Colonic mucosa (tissue), 4 donors: Measurements from ENCODE around the gene TAS1R2. TPM values are rescaled to one million over a fixed set of nuclear protein-coding genes. Genes with fewer than 3 reads are reported as not detected.

Source experiments
- DNase-seq: peaks from one replicate; pipeline ENCODE4 v3.0.0-alpha.2; 2020
- H3K27ac ChIP-seq: fragments of 200-600 bp; one replicate; pipeline ENCODE4 v1.8.0; 2021
- H3K27me3 ChIP-seq: fragments of 200-600 bp; one replicate; pipeline ENCODE4 v1.8.0; 2021
- H3K36me3 ChIP-seq: fragments of 200-600 bp; one replicate; pipeline ENCODE4 v1.8.0; 2021
- H3K4me1 ChIP-seq: fragments of 200-600 bp; one replicate; pipeline ENCODE4 v1.8.0; 2021; ENCODE audit warnings: mild to moderate bottlenecking
- H3K4me3 ChIP-seq: fragments of 200-600 bp; one replicate; pipeline ENCODE4 v1.8.0; 2021
- H3K9ac ChIP-seq, 2 donors: one replicate each; pipeline ENCODE4 v1.7.0; 2013; ENCODE audit warnings: control low read depth in 2 of 2, low read depth in 2 of 2, low read length in 2 of 2
- H3K9me3 ChIP-seq: fragments of 200-600 bp; one replicate; pipeline ENCODE4 v1.8.0; 2021
- CTCF ChIP-seq: fragments of 200-600 bp; IDR thresholded peaks from one replicate; pipeline ENCODE4 v1.8.0; 2022; ENCODE audit warnings: antibody characterized with exemption, mild to moderate bottlenecking
- intact Hi-C: fragments of 100-400 bp; cut with DNase I; formaldehyde crosslinking; loops from one replicate; pipeline ENCODE4 v1.14.1; 2022
- total RNA-seq, 2 donors: library from RNA; stranded (reverse); fragmentation: NEBNext Ultra II Directional in 1 of 2; extraction: Animal tissue kit (Norgen Biotek cat#: 25700) in 1 of 2; gene quantifications; one replicate each; pipeline ENCODE4 v1.2.1, GENCODE V29; 2021
- donor health status: healthy.
- donor health status: DM: no; HTN: no; CAD: no.
- donor health status: DM: no; HTN: no; CAD: no.

The TAS1R2 gene
- total RNA-seq, 2 donors from 2014 or later: not detected

DNA sequence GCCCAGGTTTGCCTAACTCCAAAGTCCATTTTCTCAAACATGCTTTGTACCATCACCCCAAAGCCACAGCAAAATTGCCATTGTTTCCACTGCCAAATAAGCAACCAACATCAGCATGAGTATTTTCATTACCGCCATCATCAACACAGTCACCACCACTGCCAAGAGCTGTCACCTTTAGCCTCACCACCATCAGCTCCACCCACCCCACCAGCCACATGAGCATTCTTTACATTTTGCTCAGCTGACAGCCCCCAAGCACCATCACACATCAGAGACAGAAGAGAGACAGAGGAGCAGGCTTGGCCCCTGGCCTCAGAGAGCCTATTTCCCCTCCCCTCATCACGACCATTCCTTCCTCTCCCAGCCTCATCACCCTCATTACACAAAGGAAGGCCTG, 42.7 kb downstream of the TAS1R2 start:
- no peak overlapping the region for H3K27ac ChIP-seq
- intact Hi-C loops: no loop called here
- no peak overlapping the region for H3K4me3 ChIP-seq
- H3K36me3 ChIP-seq: no peaks in the 10 kb centered on the region
- no peak overlapping the region for H3K9ac ChIP-seq
- H3K4me1 ChIP-seq: no peaks in the 10 kb centered on the region
- TF ChIP-seq CTCF: no peak
- no peaks in the 10 kb centered on the region for H3K9me3 ChIP-seq
- peaks cover 9% of the 10 kb centered on the region for H3K27me3 ChIP-seq
- no peak for DNase-seq

DNA sequence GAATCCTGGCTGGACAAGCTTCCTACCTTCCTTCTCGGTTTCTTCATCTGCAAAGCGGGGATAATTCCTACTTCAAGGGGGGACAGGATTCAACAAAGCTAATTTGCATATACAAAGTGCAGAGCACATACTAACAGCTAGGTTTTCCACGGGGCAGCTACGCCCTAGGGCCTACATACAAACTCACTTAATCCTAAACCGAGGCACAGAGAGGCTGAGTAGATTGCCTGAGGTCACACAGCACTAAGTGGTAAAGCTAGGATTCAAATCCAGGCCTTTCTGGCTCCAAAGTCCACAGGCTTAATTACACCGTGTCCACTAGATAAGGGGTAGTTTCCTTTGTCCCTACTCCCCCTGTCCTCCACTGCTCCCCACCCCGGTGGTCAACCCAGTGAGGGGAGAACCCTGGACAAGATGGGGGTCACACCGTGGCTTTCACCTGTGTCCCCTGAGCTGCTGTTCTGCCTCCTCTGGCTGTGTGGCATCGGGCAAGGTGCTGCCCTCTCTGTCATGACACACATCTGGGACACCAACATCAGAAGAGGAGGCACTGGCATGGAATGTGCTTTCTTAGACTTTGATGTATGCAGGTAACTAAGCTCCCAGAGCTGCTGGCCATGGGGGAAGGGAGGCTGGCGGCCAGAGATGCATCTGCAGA, 44.5 kb downstream of the TAS1R2 start:
- Histone ChIP-seq H3K36me3 (no peaks in the 10 kb centered on the region), H3K9me3 (no peaks in the 10 kb centered on the region), H3K27ac (no peak overlapping the region), H3K4me1 (no peaks in the 10 kb centered on the region), H3K27me3 (peaks cover 5% of the 10 kb centered on the region), H3K4me3 (no peak overlapping the region), H3K9ac (no peak overlapping the region)
- no peak for TF ChIP-seq CTCF
- intact Hi-C loops: no loop called here
- DNase-seq: no peak

DNA sequence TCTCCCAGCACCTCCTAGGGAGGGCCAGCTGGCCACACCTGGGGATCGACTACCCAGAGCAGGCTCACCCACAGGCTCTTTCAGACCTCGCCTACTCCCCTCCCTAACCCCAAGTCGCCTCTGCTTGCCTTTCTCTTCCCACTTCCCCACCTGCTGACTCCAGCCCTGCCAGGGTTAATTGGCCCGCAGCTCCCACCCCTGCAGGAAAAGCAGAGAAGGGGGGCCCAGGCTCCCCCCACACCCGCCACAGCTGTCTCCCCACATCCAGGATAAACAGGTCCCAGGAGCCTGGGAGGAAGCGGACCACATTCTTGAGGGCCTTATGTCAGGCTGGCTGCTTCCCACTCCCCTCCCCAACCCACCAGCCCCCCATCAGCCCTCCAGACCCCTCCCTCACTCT, 45.0 kb downstream of the TAS1R2 start:
- no peak overlapping the region for H3K4me3 ChIP-seq
- no peaks in the 10 kb centered on the region for H3K9me3 ChIP-seq
- H3K36me3 ChIP-seq: no peaks in the 10 kb centered on the region
- no peak overlapping the region for H3K9ac ChIP-seq
- DNase-seq: no peak
- no peaks in the 10 kb centered on the region for H3K4me1 ChIP-seq
- H3K27me3 ChIP-seq: peaks cover 4% of the 10 kb centered on the region
- TF ChIP-seq CTCF: no peak
- intact Hi-C loops: no loop called here
- H3K27ac ChIP-seq: no peak overlapping the region

DNA sequence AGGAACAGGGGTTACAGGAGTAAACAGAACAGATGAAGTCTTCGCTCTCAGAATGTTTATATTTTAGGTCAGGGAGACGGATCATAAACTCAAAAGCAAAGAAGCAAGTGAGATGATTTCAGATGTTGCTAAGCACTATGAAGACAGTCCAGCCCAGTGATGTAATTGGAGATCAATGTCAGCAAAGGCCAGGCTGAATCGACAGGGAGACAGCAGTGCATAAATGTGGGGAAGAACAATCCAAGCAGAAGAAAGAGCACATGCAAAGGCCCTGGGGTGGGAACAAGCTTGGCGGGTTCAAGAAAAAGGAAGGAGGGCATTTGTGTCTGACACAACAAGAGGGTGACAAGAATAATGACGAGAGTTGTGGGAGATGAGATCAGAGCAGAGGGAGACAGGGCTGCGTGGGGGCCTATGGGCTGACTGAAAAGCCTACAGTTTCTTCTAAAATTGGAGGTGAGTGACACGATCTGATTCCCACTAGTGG, 47.0 kb downstream of the TAS1R2 start:
- no peak overlapping the region for H3K4me3 ChIP-seq
- intact Hi-C loops: no loop called here
- no peaks in the 10 kb centered on the region for H3K4me1 ChIP-seq
- no peak for TF ChIP-seq CTCF
- DNase-seq: no peak
- no peaks in the 10 kb centered on the region for H3K36me3 ChIP-seq
- H3K27ac ChIP-seq: no peak overlapping the region
- no peaks in the 10 kb centered on the region for H3K27me3 ChIP-seq
- H3K9ac ChIP-seq: no peak overlapping the region
- H3K9me3 ChIP-seq: no peaks in the 10 kb centered on the region

GRCh38 chr1:18811733-18812452, 47.6 kb downstream of the TAS1R2 start:
- no peaks in the 10 kb centered on the region for H3K4me1 ChIP-seq
- DNase-seq: no peak
- H3K4me3 ChIP-seq: no peak overlapping the region
- H3K27ac ChIP-seq: no peak overlapping the region
- H3K9me3 ChIP-seq: no peaks in the 10 kb centered on the region
- no peak overlapping the region for H3K9ac ChIP-seq
- no peaks in the 10 kb centered on the region for H3K27me3 ChIP-seq
- H3K36me3 ChIP-seq: no peaks in the 10 kb centered on the region
- intact Hi-C loops: no loop called here
- TF ChIP-seq CTCF: no peak
